GM18505 (cell line): Measurements from ENCODE around the gene SLC8A1.

Experiments
- ATAC-seq: cut with Tn5 transposase; IDR thresholded peaks from one replicate; pipeline ENCODE4 v1.9.1; 2021; ENCODE audit not compliant: unreplicated experiment
- POLR2A ChIP-seq: IDR thresholded peaks from 4 replicates; pipeline ENCODE4 v1.6.1; 2011; ENCODE audit warnings: borderline replicate concordance; ENCODE audit not compliant: insufficient read depth, insufficient read length; ENCODE audit errors: extremely low read depth

SLC8A1 gene

DNA sequence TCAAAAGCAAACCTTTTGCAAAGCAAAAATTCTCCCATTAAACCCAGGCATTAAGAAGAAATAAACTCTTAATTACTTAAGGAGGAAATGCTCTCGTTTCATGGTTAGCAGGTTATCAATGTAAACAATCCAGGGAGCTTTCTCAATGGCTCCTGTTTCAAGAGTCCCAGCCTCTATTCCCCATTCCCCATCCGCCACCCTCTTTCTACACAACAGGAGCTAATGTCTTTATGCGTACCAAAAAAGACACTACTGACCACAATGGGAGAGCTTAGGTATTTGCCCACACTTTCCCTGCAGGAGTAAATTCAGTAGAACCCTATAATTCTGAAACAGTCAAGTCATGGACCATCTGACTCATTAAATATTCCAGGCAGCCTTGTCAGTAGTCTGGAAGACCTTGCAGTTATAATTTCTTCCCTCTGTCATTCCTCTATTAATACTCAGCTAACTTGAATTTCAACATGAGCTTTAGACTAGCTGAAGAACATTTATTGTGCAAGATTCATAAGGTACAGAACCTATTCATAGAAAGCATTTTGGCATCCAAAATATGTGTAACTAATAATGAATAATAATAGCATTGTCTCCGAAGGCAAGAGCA, 48.6 kb downstream of the SLC8A1 start:
- ATAC-seq = no peak
- no peak for TF ChIP-seq POLR2A

DNA sequence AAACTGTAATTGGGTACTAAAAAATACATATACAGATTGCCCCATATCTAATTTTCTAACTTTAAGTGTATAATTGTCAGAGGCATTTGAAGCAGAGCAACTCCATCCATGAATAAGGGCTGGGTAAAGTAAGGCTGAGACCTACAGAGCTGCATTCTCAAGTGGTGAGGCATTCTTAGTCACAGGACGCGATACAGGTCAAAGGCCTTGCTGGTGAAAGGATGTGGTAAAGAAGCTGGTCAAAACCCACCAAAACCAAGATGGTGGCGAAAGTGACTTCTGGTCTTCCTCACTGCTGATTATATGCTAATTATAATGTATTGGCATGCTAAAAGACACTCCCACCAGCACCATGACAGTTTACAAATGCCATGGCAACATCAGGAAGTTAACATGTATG, 50.0 kb downstream of the SLC8A1 start:
- no peak for ATAC-seq
- TF ChIP-seq POLR2A = no peak

DNA sequence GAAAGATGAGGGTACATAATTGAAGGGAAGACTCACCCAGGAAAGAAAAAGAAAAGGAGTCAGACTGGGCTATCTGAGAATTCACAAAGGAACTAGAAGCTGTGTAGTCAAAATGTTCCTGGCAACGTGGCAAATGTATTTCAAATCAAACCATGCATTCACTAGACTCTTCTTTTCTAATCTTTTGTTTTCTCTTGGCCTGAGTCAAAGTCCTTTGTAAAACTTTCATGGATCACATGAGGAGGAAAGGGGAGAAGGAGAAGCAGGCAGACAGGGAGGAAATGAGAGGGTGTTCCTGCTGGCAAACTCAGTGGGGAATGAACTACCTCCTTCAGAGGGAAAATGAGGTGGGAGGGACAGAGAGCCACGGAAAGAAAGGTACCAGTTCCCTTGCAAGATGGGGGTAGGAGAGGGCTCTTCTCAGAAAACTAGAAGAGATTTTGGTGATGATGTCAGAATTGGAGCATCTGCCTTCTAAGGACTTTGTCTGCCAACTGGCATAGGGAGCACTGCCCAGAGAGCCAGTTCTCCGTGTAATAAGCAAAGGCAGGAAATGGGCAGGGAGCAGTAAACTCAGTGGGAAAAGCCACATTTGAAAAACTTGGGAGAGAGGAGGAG, 51.4 kb downstream of the SLC8A1 start:
- ATAC-seq = no peak
- no peak for TF ChIP-seq POLR2A

DNA sequence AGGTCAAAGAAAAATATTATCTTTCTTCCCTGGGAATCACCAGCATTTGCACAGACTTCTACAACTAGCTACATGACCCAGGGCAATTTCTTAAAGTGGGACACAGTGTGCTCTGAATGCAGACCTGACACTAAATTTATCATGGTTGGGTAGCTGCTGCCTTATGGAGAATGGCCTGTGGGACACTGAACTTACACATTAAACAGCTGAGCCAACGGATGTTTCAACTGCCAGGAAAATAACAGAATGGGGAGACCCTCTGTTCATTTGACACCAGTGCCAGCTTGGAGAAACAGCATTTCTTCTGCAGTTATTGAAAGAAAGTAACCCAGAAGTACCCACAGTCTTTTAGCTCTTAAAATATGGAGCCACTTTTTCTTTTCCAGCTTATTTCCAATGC, 54.1 kb downstream of the SLC8A1 start:
- ATAC-seq = no peak
- no peak for TF ChIP-seq POLR2A

DNA sequence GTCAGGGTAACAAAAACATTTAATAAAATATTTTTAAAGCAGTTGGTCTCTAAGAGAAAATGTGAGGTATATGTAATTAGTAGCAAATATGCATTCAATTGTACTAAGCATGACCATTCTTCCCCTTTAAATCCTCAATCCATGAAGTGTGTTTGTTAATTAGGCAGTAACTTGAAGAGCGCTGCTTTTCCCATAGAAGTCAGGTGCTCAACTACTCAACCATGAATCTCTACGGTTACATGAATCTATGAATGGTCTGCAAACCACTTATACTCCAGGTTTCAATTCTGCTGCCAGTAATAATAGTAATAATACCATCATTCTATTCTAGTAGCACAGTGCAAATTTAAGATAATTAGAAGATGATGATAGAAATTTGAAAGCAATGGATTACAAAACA, 55.8 kb downstream of the SLC8A1 start:
- ATAC-seq = no peak
- no peak for TF ChIP-seq POLR2A

DNA sequence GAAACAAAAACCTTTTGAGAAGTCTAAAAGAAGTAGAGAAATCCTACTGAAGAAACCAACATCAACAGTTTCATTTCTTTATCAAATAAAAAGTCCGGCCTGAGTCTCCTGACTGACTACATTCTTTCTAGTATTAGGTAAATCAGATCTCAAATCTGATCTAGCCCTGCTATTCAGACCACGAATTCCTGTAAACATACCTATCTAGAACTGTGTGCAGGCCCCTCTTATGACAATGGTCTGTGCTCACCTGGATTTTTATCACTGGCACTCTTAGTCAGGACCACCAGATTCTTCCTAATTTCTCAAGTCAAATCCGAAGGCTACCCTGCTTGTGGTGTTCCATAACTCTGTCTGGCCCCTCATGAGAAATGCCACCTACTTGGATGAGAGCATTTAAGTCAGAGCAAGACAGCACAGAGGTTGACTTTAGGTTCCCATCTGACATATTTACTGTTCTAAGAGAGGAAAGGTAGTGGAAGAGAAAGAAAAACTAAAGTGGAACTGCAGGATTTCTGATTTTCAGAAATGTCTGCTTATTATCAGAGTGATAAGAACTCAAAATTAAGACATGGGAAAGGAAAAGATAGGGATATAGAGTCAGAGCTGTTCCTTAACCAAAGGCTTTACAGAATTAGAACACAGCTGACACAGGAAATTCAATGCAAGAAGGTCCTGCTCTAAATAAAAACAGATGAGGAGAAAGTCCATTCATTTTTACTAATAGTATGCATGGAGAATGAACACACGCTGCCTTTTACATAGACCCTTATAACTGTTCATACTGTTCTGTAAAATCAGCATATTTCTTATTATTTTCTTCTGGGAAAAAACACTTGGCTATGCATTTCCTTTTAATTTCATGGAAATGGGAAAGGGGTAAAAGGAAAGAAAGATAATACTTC, 56.5 kb downstream of the SLC8A1 start:
- no peak for ATAC-seq

DNA sequence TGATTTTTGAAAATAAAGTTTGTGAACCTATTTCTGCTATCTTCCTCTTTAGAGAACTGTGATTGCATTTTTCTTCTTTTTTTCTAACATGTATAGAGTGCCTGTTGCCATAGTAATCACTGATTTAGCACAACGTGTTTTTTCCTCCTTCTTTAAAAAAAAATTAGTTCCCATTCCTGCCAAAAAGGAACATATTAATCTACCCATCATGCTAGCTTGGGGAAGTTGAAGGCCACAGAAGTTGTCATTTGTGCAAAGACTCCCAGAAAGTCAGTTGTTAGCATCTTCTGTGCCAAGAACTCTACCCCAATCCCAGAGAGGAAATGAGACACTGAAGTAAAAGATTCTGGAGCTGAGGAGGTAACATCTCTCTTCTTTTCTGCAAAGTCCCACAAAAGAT, 57.3 kb downstream of the SLC8A1 start:
- no peak for TF ChIP-seq POLR2A
- ATAC-seq = no peak

More for the DNA sequence above, 56.5 kb downstream of the SLC8A1 start:
- no peak for TF ChIP-seq POLR2A

DNA sequence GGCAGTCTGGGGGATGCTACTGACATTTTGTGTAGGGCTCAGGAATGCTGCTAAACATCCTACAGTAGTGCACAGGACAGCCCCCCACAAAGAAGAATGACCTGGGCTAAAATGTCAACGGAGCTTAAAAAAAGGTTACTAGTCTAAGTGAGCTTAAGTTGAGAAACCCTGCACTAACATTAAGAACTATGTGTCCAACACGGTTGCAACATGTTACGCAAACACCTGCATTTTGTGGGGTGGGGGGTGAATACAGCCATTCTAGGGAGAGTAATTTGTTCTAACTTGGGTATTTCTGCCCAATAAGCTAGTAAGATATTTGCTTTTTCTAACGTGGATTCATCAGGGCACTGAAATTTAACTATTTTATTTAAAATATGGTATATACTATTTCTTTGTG, 57.9 kb downstream of the SLC8A1 start:
- no peak for ATAC-seq
- no peak for TF ChIP-seq POLR2A

DNA sequence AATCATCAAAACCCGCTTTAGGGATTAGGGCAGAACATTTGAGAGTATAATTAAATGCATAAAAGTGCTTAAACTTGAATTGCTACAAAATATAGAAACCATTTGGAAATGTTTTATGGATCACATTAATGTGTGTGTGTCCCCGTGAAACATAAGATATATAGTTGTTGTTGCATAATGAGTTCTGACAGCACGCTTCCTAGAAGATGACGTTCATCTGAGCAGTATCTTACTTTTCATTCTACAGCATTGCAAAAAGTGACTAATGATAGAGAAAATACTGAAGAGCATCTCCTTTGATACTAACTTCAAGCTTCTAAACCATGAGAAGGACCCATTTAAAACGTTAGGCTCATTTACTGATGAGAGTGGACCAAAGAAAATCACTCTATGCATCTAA, 63.7 kb downstream of the SLC8A1 start:
- no peak for ATAC-seq
- TF ChIP-seq POLR2A = no peak

DNA sequence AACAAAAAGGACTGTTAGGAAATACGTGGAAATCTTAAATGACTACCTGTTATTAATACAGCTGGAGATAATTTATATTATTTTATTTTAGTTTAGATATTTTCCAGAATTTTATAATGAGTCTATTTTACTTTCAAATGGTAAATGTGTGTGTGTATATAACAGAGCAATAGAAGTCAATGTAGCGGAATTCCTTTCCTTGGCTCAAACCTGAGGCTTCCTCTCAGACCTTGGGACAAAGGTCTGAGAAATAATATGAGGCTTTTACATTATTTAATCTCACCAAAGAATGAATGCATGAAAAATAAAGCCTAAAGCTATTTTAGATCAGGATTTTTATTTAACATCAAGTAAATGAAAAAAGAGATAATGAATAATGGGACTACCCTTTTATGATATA, 65.7 kb downstream of the SLC8A1 start:
- no peak for TF ChIP-seq POLR2A
- ATAC-seq = no peak

DNA sequence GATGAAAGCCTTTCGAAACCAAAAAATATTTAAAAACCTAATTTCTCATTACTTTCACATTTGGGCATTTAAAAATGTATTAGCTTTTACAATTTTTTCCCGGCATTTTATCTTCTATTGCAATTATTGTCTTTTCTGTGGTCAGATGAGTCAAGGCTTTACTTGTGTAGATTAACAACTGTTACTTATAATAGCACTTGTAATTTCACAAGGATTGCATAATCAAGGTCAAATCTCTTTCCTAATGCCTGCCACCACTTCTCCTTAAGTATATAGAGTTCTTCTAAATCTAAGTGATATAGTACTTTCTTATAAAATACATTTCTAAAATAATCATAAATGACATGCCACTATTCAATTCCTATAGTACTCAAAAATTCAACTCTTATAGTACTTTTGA, 67.2 kb downstream of the SLC8A1 start:
- no peak for ATAC-seq

DNA sequence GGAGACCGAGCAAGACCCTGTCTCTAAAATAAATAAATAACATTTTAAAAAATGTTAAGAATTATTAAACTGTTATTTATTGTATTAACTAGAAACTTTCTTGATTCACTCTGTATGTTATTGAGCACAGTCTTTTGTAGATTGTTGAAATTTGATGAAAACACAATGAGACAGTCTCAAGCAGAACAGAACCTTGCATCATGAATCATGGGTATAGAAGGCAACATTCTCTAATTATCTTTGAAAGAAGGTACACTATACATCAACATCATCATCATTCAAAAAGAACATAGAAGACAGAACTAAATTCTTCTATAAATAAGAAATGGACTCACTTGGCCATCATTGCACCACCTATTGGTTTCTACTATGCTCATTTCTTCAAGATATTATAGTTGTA, 67.7 kb downstream of the SLC8A1 start:
- no peak for ATAC-seq
- no peak for TF ChIP-seq POLR2A

More for the DNA sequence above, 67.2 kb downstream of the SLC8A1 start:
- no peak for TF ChIP-seq POLR2A

DNA sequence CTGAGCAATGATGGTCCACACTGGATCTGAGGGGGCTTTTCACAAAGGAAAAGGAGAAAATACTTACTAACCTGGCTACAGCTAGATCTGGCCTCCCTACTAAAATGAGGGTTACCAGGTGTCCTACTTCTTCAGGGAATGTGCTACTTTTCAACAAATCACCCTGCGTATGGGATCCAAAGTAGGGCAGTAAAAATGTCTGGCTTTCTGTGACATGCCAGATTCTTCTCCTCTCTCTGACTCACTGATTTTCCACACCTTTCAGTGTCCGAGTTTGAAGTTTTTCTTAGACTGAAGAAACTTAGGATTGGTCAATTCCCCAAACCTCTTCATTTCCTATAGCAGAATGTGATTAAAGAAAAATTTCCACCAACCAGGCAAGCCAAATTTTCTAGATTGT, 71.2 kb downstream of the SLC8A1 start:
- no peak for ATAC-seq
- TF ChIP-seq POLR2A = no peak

DNA sequence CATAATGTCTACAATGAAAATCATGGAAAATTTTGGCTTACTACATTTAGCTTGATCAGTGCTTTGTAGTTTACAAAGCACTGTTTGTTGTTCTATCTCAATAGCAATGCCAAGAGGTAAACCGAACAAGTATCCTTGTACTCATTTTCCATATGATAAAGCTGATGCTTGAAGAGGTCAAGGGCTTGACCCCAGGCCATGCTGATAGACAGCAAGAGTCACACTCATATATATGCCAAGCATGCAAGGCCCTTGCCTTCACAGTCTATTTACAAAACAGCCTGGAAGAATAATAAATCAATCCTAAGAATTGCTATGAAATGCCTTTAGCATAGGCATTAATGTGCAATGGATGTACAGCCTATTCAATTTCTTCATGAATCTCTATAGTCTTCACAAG, 71.8 kb downstream of the SLC8A1 start:
- ATAC-seq = no peak
- no peak for TF ChIP-seq POLR2A
